ENCODE measurements around the gene HS3ST5.

GRCh38 chr6:114220241-114220640 lies 122.6 kb downstream of the HS3ST5 start:
- TF ChIP-seq EZH2 (IDR thresholded peaks at IDR 0.05; ENCODE audit: insufficient read depth, poor library complexity, severe bottlenecking) (no peak), EZH2phosphoT487 (IDR thresholded peaks at IDR 0.05; ENCODE audit: insufficient read depth, low read depth) (no peak)

Measured in GM23248 (cell line).